ENCODE measurements around the gene FBXO34.
"Not testable (repeated sequence)": the region's sequence is repeated elsewhere in the genome, so short reads cannot be mapped to it uniquely, and the experiment has no call there.

- not testable (repeated sequence) for TF ChIP-seq CTCF (IDR thresholded peaks at IDR 0.05; ENCODE audit: insufficient read depth, low read length, poor library complexity, severe bottlenecking); EZH2phosphoT487 (conservative IDR thresholded peaks at IDR 0.05; ENCODE audit: low read length)
These were observed 41.3 kb downstream of the FBXO34 start for GRCh38 chr14:55312379-55313030.
